GM21737 (cell line): ENCODE results near the gene SPDYE5.
"Not testable (repeated sequence)": the region's sequence is repeated elsewhere in the genome, so short reads cannot be mapped to it uniquely, and the experiment has no call there.

ENCODE experiments used
- ATAC-seq: cut with Tn5 transposase; IDR thresholded peaks from one replicate; pipeline ENCODE4 v1.9.1; 2021; ENCODE audit warnings: mild to moderate bottlenecking, moderate library complexity; ENCODE audit not compliant: unreplicated experiment

SPDYE5 gene

GRCh38 chr7:75492020-75492419 lies at the start of gene SPDYE5:
Gene SPDYE5, plus strand, starts transcription at chr7:75492320. Its CDS starts 1,728 bp downstream, at chr7:75494048.
- not testable (repeated sequence) for ATAC-seq

GRCh38 chr7:75442465-75443111 lies 49.5 kb upstream of the SPDYE5 start:
- ATAC-seq = peak; percentile 86

- ATAC-seq = not testable (repeated sequence)
Observed at GRCh38 chr7:75449946-75450345, 42.2 kb upstream of the SPDYE5 start.

GRCh38 chr7:75452494-75452955 lies 39.6 kb upstream of the SPDYE5 start:
- peak; percentile 75 for ATAC-seq

- ATAC-seq = not testable (repeated sequence)
Observed at GRCh38 chr7:75456403-75456802, 35.7 kb upstream of the SPDYE5 start.

- ATAC-seq = not testable (repeated sequence)
Observed at GRCh38 chr7:75458034-75458433, 34.1 kb upstream of the SPDYE5 start.

GRCh38 chr7:75460541-75460940 lies 31.6 kb upstream of the SPDYE5 start:
- ATAC-seq = not testable (repeated sequence)

GRCh38 chr7:75470166-75470565 lies 22.0 kb upstream of the SPDYE5 start:
- ATAC-seq = not testable (repeated sequence)

GRCh38 chr7:75477457-75477856 lies 14.7 kb upstream of the SPDYE5 start:
- ATAC-seq = not testable (repeated sequence)

GRCh38 chr7:75480313-75480712 lies 11.8 kb upstream of the SPDYE5 start:
- ATAC-seq = not testable (repeated sequence)

- peak; percentile 11 for ATAC-seq
Observed at GRCh38 chr7:75485355-75485978, 6.7 kb upstream of the SPDYE5 start.

GRCh38 chr7:75485979-75486643 lies 6.0 kb upstream of the SPDYE5 start, which contains the start of gene POM121C:
Gene POM121C, minus strand, starts transcription at chr7:75486299. Its CDS starts 44,803 bp downstream, at chr7:75441496.
- ATAC-seq = peak; percentile 98

- ATAC-seq = not testable (repeated sequence)
Observed at GRCh38 chr7:75509033-75509432, 16.9 kb downstream of the SPDYE5 start.

- ATAC-seq = not testable (repeated sequence)
Observed at GRCh38 chr7:75518842-75519241, 26.7 kb downstream of the SPDYE5 start.

GRCh38 chr7:75521727-75522126 lies 29.6 kb downstream of the SPDYE5 start:
- not testable (repeated sequence) for ATAC-seq

- ATAC-seq = not testable (repeated sequence)
Observed at GRCh38 chr7:75527224-75527722, 35.2 kb downstream of the SPDYE5 start.

- ATAC-seq = no peak
Observed at GRCh38 chr7:75531359-75531821, 39.3 kb downstream of the SPDYE5 start.

GRCh38 chr7:75532639-75533038 lies 40.5 kb downstream of the SPDYE5 start:
- ATAC-seq = no peak

GRCh38 chr7:75533926-75534325 lies 41.8 kb downstream of the SPDYE5 start:
- ATAC-seq = no peak

GRCh38 chr7:75534727-75535307 lies 42.7 kb downstream of the SPDYE5 start:
- peak; percentile 57 for ATAC-seq

GRCh38 chr7:75536491-75536890 lies 44.4 kb downstream of the SPDYE5 start:
- no peak for ATAC-seq
